Fibroblast of villous mesenchyme (primary cell): ENCODE measurements around the gene RAMP3. TPM values are rescaled to one million over a fixed set of nuclear protein-coding genes. Genes with fewer than 3 reads are reported as not detected.
"Not testable (repeated sequence)": the region's sequence is repeated elsewhere in the genome, so short reads cannot be mapped to it uniquely, and the experiment has no call there.

Experiments
- DNase-seq: peaks from one replicate; pipeline ENCODE4 v3.0.0-alpha.2; 2010; ENCODE audit warnings: low read depth
- H3K4me3 ChIP-seq: 2 replicates; pipeline ENCODE4 v1.5.1; 2011; ENCODE audit warnings: low read depth, mild to moderate bottlenecking, low read length
- total RNA-seq: library from RNA; depleted of rRNA; stranded (reverse); fragments of >200 nt; gene quantifications from 2 replicates; pipeline ENCODE4 v1.2.3, GENCODE V29; 2012
- TF ChIP-seq, protein P1 (sequence below): IDR thresholded peaks from 2 replicates; pipeline ENCODE4 v1.5.1; 2012; ENCODE audit warnings: low read depth, mild to moderate bottlenecking, low read length; ENCODE audit not compliant: insufficient read depth

RAMP3 gene
- total RNA-seq, 1 donor: not detected

DNA sequence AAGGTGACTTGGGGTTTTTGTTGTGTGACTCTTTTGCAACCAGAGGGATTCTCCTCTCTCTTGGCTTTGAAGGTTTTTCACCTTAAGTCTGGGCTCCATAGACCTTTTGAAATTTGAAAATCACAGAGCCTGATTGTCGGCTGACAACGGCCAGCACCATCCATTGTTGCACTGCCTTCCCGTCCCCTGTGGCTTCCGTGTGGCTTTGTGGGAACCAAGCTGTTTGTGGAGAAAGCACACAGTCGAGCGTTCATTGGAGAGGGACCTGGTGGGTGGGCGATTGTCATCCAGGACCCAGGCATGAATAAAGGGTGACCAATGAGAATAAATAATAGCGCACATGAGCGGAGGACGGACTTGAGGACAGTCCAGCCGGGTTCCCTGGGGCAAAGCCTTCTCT is 7.4 kb upstream of the RAMP3 start:
- no peak for DNase-seq
- H3K4me3 ChIP-seq: no peak overlapping the region
- TF ChIP-seq, protein P1, sequence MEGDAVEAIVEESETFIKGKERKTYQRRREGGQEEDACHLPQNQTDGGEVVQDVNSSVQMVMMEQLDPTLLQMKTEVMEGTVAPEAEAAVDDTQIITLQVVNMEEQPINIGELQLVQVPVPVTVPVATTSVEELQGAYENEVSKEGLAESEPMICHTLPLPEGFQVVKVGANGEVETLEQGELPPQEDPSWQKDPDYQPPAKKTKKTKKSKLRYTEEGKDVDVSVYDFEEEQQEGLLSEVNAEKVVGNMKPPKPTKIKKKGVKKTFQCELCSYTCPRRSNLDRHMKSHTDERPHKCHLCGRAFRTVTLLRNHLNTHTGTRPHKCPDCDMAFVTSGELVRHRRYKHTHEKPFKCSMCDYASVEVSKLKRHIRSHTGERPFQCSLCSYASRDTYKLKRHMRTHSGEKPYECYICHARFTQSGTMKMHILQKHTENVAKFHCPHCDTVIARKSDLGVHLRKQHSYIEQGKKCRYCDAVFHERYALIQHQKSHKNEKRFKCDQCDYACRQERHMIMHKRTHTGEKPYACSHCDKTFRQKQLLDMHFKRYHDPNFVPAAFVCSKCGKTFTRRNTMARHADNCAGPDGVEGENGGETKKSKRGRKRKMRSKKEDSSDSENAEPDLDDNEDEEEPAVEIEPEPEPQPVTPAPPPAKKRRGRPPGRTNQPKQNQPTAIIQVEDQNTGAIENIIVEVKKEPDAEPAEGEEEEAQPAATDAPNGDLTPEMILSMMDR: no peak

DNA sequence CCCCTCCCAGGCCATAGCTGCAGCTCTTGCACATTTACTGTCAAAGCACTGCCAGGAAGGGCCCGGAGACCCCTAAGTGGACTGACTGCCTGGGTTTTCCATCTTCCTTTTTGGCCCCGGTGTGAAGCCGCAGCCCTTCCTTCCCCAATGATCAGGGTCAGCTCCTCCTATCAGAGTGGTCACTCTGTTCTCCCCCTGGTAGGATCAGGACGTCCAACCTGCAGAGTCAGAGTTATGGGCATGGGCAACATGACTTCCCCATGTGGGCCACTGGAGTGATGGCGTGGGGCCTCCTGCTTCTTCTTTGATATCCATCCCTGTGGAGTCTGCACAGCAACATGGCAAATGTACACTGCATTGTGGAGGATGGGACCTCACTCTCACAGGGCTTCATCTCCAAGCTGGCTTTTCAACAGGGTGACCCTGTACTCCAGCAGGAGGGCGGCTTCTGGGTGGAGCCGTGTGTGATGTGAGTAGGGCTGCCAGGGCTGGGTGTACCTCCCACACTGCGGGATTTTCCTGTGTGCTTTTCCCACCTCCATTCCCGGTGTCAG is 6.4 kb upstream of the RAMP3 start:
- TF ChIP-seq, protein P1: no peak
- no peak overlapping the region for H3K4me3 ChIP-seq
- DNase-seq: no peak

DNA sequence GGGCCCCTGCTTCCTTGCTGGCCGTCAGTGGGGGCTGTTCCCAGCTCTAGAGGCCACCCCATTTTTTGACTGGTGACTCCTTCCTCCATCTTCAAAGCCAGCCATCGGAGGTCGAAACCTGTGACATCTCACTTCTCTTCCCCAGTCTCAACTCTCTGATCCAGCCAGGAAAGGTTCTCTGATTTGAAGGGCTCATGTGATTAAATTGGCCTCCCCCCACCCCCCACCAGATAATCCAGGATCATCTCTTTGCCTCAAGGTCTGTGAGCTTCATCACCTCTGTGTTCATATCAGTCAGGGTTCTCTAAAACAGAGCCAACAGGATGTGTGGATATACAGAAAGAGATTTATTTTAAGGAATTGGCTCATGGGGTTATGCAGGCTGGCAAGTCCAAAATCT is 5.6 kb upstream of the RAMP3 start:
- TF ChIP-seq, protein P1: no peak
- no peak overlapping the region for H3K4me3 ChIP-seq
- no peak for DNase-seq

DNA sequence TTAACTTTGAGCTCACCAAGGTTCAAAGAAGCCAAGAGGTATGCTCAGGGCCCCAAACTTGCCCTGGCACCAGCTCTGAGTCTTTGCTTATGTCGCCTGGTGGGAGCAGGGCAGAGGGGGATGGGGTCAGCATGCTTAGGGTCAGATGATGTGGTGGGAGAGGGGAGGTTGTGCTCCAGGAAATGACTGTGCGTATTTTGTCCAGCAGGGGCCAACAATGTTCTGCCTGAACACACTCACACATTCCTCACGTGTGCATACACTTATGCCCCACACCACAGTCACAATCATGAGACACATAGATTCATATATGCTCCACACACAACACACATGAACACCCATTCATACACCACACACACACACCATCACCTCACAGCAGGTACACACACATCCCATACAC is 4.4 kb upstream of the RAMP3 start:
- TF ChIP-seq, protein P1: no peak
- H3K4me3 ChIP-seq: no peak overlapping the region
- no peak for DNase-seq

DNA sequence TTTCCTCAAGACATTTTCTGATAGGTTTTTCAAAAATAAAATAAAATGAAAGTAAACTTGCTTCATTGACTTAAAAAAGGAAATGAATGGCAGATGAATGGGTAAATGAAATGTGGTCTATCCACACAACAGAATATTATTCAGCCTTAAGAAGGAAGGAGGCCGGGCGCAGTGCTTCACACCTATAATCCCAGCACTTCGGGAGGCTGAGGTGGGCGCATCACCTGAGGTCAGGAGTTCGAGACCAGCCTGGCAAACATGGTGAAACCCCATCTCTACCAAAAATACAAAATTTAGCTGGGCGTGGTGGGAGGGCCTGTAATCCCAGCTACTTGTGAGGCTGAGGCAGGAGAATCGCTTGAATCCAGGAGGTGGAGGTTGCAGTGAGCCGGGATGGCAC is 3.7 kb upstream of the RAMP3 start:
- not testable (repeated sequence) for DNase-seq

DNA sequence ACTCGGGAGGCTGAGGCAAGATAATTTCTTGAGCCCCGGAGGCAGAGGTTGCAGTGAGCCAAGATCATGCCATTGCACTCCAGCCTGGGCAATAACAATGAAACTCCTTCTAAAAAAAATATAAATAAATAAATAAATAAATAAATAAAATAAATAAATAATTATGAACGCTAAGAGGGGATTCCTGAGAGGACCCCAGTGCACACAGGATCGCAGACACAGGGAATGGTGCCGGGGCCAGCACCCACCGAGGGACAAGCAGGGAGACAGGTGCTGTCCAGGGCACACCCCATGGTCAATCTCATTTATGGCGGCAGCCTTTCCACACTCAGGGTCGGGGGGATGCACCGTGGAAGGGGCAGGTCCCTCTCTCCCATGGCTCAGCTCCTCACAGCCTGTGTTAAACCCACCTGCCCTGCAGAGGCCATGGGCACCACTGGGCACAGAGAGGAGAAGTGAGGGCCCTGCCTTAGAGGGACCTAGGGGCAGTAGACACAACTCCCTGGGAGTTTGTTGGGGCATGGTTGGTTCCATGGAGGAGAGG is 2.2 kb upstream of the RAMP3 start:
- no peak for DNase-seq
- TF ChIP-seq, protein P1: no peak
- no peak overlapping the region for H3K4me3 ChIP-seq

More for the DNA sequence above, 3.7 kb upstream of the RAMP3 start:
- not testable (repeated sequence) for H3K4me3 ChIP-seq

DNA sequence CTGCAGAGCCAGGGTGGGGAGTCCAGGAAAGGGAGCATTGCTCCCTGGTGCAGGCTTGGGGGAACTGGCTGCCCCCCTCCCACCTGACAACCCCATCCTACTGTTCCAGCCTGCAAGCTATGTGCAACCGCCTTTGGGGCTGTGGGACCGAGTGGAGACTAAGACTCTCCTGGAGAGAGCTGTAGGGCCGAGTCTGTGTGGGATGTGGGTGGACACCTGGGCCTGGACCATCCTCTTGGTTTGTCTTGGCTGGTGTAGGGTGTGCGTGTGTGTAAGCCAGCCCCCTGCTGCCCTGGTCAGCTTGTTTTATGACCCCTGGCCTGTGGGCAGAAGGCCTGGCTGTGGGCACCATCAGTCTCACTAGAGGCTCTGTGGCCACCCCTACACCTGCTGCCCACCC is 1.6 kb upstream of the RAMP3 start:
- no peak overlapping the region for H3K4me3 ChIP-seq
- DNase-seq: no peak
- TF ChIP-seq, protein P1: no peak
